Activated naive CD8-positive, alpha-beta T cell treated with anti-CD3 and anti-CD28 coated beads for 36 hours (primary cell): ENCODE measurements around the gene ZFR2. TPM values are rescaled to one million over a fixed set of nuclear protein-coding genes. Genes with fewer than 3 reads are reported as not detected.
A peak's percentile ranks its signal among the peaks of the same experiment; 100 is the strongest.
"Not testable (repeated sequence)": the region's sequence is repeated elsewhere in the genome, so short reads cannot be mapped to it uniquely, and the experiment has no call there.

Experiments used
- DNase-seq: peaks from one replicate; pipeline ENCODE4 v3.0.0; 2021
- H3K27ac Mint-ChIP-seq: one replicate; pipeline ENCODE4 v1.8.0; 2022; ENCODE audit warnings: mild to moderate bottlenecking, moderate library complexity, mixed read lengths
- H3K27me3 Mint-ChIP-seq: one replicate; pipeline ENCODE4 v1.8.0; 2022; ENCODE audit warnings: mild to moderate bottlenecking, mixed read lengths
- H3K36me3 Mint-ChIP-seq: one replicate; pipeline ENCODE4 v1.8.0; 2021; ENCODE audit warnings: mild to moderate bottlenecking, mixed read lengths
- H3K4me1 Mint-ChIP-seq: one replicate; pipeline ENCODE4 v1.8.0; 2021; ENCODE audit warnings: mixed read lengths
- H3K4me3 Mint-ChIP-seq: one replicate; pipeline ENCODE4 v1.8.0; 2022; ENCODE audit warnings: mild to moderate bottlenecking, moderate library complexity, mixed read lengths
- H3K9me3 Mint-ChIP-seq: one replicate; pipeline ENCODE4 v1.8.0; 2022; ENCODE audit warnings: mixed read lengths
- total RNA-seq, 2 experiments: library from RNA; stranded (reverse); gene quantifications; one replicate each; pipeline ENCODE4 v1.2.3, GENCODE V29; 2021

ZFR2 gene
- total RNA-seq, 2 experiments from 2014 or later: 0.54 to 0.84 TPM

DNA sequence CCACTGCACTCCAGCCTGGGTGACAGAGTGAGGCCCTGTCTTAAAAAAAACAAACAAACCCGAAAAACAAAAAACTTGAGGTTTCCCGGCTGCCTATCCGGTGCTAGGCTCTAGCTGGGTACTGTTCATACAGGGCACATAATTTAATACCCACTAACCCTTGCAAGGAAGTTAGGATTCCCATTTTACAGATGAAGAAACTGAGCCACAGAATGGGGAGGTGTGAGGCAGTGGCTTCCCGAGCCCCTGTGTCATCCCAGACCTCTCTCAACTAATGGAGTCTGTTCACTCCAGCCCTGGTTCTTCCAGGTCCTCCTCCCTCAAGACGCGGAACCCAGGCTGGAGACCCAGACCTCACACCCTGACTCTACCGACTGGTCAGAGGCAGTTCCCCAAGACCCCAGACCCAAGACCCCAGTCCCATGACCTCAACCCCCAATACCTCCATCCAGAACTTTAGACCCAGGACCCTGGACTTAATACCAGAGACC is 107.9 kb downstream of the ZFR2 start:
- H3K27ac Mint-ChIP-seq: peak overlapping the region; percentile 98

DNA sequence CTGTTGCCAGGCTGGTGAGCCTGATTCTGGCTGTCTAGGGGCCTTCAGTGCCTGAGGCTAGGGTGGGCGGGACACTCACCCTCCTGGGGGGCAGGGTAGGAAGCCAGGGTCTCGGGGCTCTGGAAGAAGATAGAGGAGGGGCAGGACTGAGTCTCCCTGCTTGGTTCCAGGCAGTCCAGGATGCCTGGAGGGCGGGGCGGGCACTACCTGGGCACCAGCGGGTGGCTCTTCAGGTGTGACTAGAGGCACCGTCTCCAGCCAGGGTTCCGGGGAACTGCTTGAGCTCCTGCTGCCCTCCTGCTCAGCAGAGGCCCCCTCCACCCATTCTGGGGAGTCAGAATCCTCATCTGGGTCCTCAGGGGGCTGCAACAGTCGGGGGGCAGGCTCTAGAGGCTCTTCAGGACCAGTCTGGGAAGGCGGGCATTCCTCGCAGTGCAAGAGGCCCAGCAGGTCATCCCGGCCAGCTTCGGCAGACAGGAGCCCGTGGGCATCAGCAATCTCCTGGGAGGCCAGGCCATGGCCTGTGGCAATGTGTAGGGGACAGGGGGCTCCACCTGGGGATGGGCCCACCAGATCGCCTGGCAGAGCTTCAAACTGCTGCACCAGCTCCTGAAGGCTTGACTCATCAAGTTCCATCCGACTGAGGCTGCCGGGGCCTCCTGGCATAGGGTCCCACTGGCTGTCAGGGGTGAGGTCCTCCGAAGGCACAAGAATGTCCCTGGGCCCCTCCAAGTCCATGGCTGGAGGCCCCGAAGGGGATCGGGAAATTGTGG is 109.2 kb downstream of the ZFR2 start:
- Mint-ChIP-seq H3K36me3 (peaks cover 13% of the 10 kb centered on the region), H3K27ac (no peak overlapping the region), H3K27me3 (peaks cover 5% of the 10 kb centered on the region), H3K4me3 (peak overlapping the region; percentile 98), H3K4me1 (peaks cover 28% of the 10 kb centered on the region), H3K9me3 (no peaks in the 10 kb centered on the region)
- no peak for DNase-seq

More for the DNA sequence above, 107.9 kb downstream of the ZFR2 start:
- H3K4me3 Mint-ChIP-seq: peak overlapping the region; percentile 98
- peaks cover 5% of the 10 kb centered on the region for H3K27me3 Mint-ChIP-seq
- no peaks in the 10 kb centered on the region for H3K9me3 Mint-ChIP-seq
- H3K36me3 Mint-ChIP-seq: peaks cover 13% of the 10 kb centered on the region
- DNase-seq: no peak
- H3K4me1 Mint-ChIP-seq: peaks cover 28% of the 10 kb centered on the region

DNA sequence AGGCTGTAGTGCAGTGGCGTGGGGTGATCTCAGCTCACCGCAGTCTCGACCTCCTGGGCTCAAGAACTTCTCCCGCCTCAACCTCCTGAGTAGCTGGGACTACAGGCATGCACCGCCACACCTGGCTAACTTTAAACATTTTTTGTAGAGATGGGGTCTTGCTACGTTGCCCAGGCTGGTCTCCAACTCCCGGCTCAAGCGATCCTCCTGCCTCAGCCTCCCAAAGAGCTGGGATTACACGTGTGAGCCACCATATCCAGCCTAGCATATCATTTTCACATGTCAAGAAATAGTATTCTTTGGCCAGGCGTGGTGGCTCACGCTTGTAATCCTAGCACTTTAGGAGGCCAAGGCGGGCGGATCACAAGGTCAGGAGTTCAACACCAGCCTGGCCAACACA is 110.5 kb downstream of the ZFR2 start:
- not testable (repeated sequence) for H3K27ac Mint-ChIP-seq, H3K4me3 Mint-ChIP-seq, H3K27me3 Mint-ChIP-seq, H3K9me3 Mint-ChIP-seq, DNase-seq
- H3K4me1 Mint-ChIP-seq: peaks cover 27% of the 10 kb centered on the region
- peaks cover 13% of the 10 kb centered on the region for H3K36me3 Mint-ChIP-seq

DNA sequence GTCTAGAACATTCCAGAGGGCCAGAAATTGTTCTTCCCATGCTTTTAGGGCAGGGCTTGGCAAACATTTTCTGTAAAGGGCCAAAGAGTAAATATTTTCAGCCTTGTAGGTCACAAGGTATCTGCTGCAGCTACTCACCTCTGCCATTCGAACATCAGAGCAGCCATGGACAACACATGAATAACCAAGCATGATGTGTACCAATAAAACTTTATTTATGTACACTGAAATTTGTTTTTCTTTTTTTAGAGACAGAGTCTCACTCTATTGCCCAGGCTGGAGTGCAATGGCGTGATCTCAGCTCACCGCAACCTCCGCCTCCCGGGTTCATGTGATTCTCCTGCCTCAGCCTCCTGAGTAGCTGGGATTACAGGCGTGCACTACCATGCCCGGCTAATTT is 111.1 kb downstream of the ZFR2 start:
- DNase-seq, H3K4me3 Mint-ChIP-seq, H3K9me3 Mint-ChIP-seq, H3K27me3 Mint-ChIP-seq, H3K36me3 Mint-ChIP-seq, H3K27ac Mint-ChIP-seq: not testable (repeated sequence)
- H3K4me1 Mint-ChIP-seq: peaks cover 21% of the 10 kb centered on the region

Other genes starting within 250 kb of the ZFR2 start
- gene CACTIN, start 242.2 kb downstream of the ZFR2 start, total RNA-seq: 10 to 100 TPM; 33.0 to 34.4 TPM
- gene PIP5K1C, start 168.6 kb downstream of the ZFR2 start, total RNA-seq: 10 to 100 TPM; 12.9 to 14.8 TPM
- gene TJP3, start 160.7 kb downstream of the ZFR2 start, total RNA-seq: under 1 TPM; 0.24 to 0.39 TPM
- 10 to 100 TPM; 21.4 to 21.9 TPM for gene APBA3, start 107.3 kb downstream of the ZFR2 start, total RNA-seq
- 10 to 100 TPM; 76.9 to 81.5 TPM for gene MRPL54, start 106.4 kb downstream of the ZFR2 start, total RNA-seq
- not detected for gene RAX2, start 96.8 kb downstream of the ZFR2 start, total RNA-seq
- gene MATK, start 82.7 kb downstream of the ZFR2 start, total RNA-seq: 10 to 100 TPM; 32.1 to 33.8 TPM
- not detected for gene ATCAY, start 11.6 kb upstream of the ZFR2 start, total RNA-seq
- gene NMRK2, start 64.0 kb upstream of the ZFR2 start, total RNA-seq: not detected
- gene DAPK3, start 102.1 kb upstream of the ZFR2 start, total RNA-seq: 10 to 100 TPM; 31.6 to 32.2 TPM
- gene EEF2, start 116.4 kb upstream of the ZFR2 start, total RNA-seq: 1,000 to 10,000 TPM; 3,340 to 3,392 TPM
- 10 to 100 TPM; 24.0 to 26.3 TPM for gene PIAS4, start 138.7 kb upstream of the ZFR2 start, total RNA-seq
- 10 to 100 TPM; 34.9 to 35.9 TPM for gene ZBTB7A, start 197.9 kb upstream of the ZFR2 start, total RNA-seq